Measurements from ENCODE around the gene TMEM33. TPM values are rescaled to one million over a fixed set of nuclear protein-coding genes. Genes with fewer than 3 reads are reported as not detected.
"Not testable (repeated sequence)": the region's sequence is repeated elsewhere in the genome, so short reads cannot be mapped to it uniquely, and the experiment has no call there.

Gene TMEM33
- total RNA-seq, 3 donors from 2014 or later: 35.7 to 52.7 (median 42.0) TPM

DNA sequence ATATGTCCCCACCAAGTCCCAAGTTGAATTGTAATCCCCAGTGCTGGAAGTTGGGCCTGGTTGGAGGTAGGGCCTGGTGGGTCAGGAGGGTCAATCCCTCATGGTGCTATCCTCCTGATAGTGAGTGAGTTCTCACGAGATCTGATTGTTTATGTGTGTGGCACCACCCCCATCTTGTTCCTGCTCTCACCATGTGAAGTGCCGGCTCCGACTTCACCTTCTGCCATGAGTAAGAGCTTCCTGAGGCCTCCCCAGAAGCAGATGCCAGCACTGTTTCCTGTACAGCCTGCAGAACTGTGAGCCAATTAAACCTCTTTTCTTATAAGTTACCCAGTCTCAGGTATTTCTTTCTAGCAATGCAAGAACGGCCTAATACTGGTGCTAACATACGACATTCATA lies 22.7 kb upstream of the TMEM33 start:
- Histone ChIP-seq H3K27ac (no peak overlapping the region), H3K4me1 (no peaks in the 10 kb centered on the region), H3K4me3 (no peak overlapping the region), H3K27me3 (no peaks in the 10 kb centered on the region), H3K36me3 (no peaks in the 10 kb centered on the region), H3K9me3 (no peaks in the 10 kb centered on the region)
- intact Hi-C loops (cut with DNase I; ENCODE audit: low total_unique reads): no loop called here
- no peak for DNase-seq (ENCODE audit: low spot score in 2 of 2)
- TF ChIP-seq, protein P1, sequence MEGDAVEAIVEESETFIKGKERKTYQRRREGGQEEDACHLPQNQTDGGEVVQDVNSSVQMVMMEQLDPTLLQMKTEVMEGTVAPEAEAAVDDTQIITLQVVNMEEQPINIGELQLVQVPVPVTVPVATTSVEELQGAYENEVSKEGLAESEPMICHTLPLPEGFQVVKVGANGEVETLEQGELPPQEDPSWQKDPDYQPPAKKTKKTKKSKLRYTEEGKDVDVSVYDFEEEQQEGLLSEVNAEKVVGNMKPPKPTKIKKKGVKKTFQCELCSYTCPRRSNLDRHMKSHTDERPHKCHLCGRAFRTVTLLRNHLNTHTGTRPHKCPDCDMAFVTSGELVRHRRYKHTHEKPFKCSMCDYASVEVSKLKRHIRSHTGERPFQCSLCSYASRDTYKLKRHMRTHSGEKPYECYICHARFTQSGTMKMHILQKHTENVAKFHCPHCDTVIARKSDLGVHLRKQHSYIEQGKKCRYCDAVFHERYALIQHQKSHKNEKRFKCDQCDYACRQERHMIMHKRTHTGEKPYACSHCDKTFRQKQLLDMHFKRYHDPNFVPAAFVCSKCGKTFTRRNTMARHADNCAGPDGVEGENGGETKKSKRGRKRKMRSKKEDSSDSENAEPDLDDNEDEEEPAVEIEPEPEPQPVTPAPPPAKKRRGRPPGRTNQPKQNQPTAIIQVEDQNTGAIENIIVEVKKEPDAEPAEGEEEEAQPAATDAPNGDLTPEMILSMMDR (IDR thresholded peaks at IDR 0.05): no peak
- TF ChIP-seq POLR2A (IDR thresholded peaks at IDR 0.05) (no peak), POLR2AphosphoS5 (IDR thresholded peaks at IDR 0.05) (no peak)

GRCh38 chr4:41913509-41913908 lies 21.7 kb upstream of the TMEM33 start:
- TF ChIP-seq POLR2A (IDR thresholded peaks at IDR 0.05) (no peak), POLR2AphosphoS5 (IDR thresholded peaks at IDR 0.05) (no peak)
- TF ChIP-seq, protein P1 (IDR thresholded peaks at IDR 0.05): no peak
- Histone ChIP-seq H3K36me3 (no peaks in the 10 kb centered on the region), H3K4me1 (no peaks in the 10 kb centered on the region), H3K4me3 (no peak overlapping the region), H3K9me3 (no peaks in the 10 kb centered on the region), H3K27ac (no peak overlapping the region), H3K27me3 (no peaks in the 10 kb centered on the region)
- no peak for DNase-seq (ENCODE audit: low spot score in 2 of 2)
- intact Hi-C loops (cut with DNase I; ENCODE audit: low total_unique reads): no loop called here

DNA sequence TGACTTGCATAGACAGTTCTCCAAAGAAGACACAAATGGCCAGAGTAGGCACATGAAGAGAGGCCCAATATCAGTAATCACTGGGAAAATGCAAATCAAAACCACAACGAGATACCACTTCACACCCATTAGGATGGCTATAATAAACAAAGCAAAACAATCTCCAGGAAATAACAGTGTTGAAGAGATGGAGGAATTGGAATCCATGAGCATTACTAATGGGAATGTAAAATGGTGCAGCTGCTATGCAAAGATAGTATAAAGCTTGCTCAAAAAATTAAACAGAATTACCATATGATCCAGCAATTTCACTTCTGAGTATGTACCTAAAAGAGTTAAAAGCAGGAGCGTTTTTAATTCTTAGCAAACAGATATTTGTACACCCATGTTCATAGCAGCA lies 17.0 kb upstream of the TMEM33 start:
- intact Hi-C loops (cut with DNase I; ENCODE audit: low total_unique reads): no loop called here
- Histone ChIP-seq H3K36me3 (no peaks in the 10 kb centered on the region), H3K27me3 (no peaks in the 10 kb centered on the region), H3K9me3 (peaks cover 0 to 4% of the 10 kb centered on the region in 2 donors), H3K4me3 (no peak overlapping the region), H3K4me1 (no peaks in the 10 kb centered on the region), H3K27ac (no peak overlapping the region)
- no peak for DNase-seq (ENCODE audit: low spot score in 2 of 2)
- TF ChIP-seq, protein P1 (IDR thresholded peaks at IDR 0.05): no peak
- no peak for TF ChIP-seq POLR2AphosphoS5 (IDR thresholded peaks at IDR 0.05)
- no peak for TF ChIP-seq POLR2A (IDR thresholded peaks at IDR 0.05)

DNA sequence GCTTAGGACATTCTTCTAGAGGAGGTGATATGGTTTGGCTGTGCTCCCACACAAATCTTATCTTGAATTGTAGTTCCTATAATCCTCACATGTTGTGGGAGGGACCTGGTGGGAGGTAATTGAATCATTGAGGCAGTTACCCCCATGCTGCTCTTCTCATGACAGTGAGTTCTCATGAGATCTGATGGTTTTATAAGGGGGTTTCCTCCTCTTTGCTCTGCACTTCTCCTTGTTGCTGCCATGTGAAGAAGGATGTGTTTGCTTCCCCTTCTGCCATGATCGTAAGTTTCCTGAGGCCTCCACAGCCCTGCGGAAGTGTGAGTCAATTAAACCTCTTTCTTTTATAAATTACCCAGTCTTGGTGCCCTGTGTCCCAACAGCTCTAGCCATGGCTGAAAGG lies 14.8 kb upstream of the TMEM33 start:
- H3K4me3 ChIP-seq; H3K27ac ChIP-seq; H3K4me1 ChIP-seq; H3K36me3 ChIP-seq; H3K27me3 ChIP-seq; H3K9me3 ChIP-seq; DNase-seq (ENCODE audit: low spot score in 2 of 2); intact Hi-C loops (cut with DNase I; ENCODE audit: low total_unique reads): not testable (repeated sequence)

DNA sequence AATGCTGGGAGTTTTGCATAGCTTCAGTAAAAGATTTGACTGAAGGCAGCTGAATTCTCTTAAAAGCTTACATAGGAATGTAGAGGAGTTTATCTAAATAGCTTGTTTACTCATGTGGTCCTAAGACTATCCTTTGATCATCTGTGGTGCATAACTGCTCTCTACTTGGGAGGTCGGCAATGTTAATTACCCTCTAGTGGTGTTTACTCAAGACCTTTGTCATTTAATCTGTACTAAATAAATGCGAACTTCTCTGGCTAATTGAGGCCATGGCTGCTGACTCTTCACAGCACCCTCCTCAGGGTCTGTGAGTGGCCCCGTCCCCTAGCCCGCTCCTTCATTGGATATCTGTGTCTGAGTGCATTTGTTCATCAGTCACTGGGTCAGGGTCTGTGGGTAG lies 13.8 kb upstream of the TMEM33 start:
- no peak overlapping the region for H3K4me3 ChIP-seq
- no peak for DNase-seq (ENCODE audit: low spot score in 2 of 2)
- no peaks in the 10 kb centered on the region for H3K4me1 ChIP-seq
- no peak overlapping the region for H3K27ac ChIP-seq
- H3K27me3 ChIP-seq: peaks cover 0 to 3% of the 10 kb centered on the region in 2 donors
- TF ChIP-seq POLR2A (IDR thresholded peaks at IDR 0.05) (no peak), POLR2AphosphoS5 (IDR thresholded peaks at IDR 0.05) (no peak)
- TF ChIP-seq, protein P1 (IDR thresholded peaks at IDR 0.05): no peak
- H3K36me3 ChIP-seq: no peaks in the 10 kb centered on the region
- intact Hi-C loops (cut with DNase I; ENCODE audit: low total_unique reads): no loop called here
- peaks cover 0 to 4% of the 10 kb centered on the region in 2 donors for H3K9me3 ChIP-seq
